Activated effector memory CD4-positive, alpha-beta T cell treated with Interleukin-2 at 50 U/mL for 16 hours (primary cell): ENCODE results near the gene ASIC1.
A peak's percentile ranks its signal among the peaks of the same experiment; 100 is the strongest.
"Not testable (repeated sequence)": the region's sequence is repeated elsewhere in the genome, so short reads cannot be mapped to it uniquely, and the experiment has no call there.

Experiments
- DNase-seq: peaks from one replicate; pipeline ENCODE4 v3.0.0-alpha.2; 2020

The ASIC1 gene

GRCh38 chr12:50061946-50062686 is 4.7 kb downstream of the ASIC1 start:
- no peak for DNase-seq

- no peak for DNase-seq
Observed at GRCh38 chr12:50062728-50063460, 5.5 kb downstream of the ASIC1 start.

- DNase-seq: no peak
Observed at GRCh38 chr12:50065726-50066310, 8.4 kb downstream of the ASIC1 start.

- no peak for DNase-seq
Observed at GRCh38 chr12:50066402-50066801, 9.0 kb downstream of the ASIC1 start.

GRCh38 chr12:50069069-50069468 is 11.7 kb downstream of the ASIC1 start:
- no peak for DNase-seq

- DNase-seq: no peak
Observed at GRCh38 chr12:50069539-50069938, 12.1 kb downstream of the ASIC1 start.

GRCh38 chr12:50070314-50071060 is 13.1 kb downstream of the ASIC1 start:
- DNase-seq: peak; percentile 35

GRCh38 chr12:50072198-50072907 is 15.0 kb downstream of the ASIC1 start:
- DNase-seq: no peak

GRCh38 chr12:50073206-50073605 is 15.8 kb downstream of the ASIC1 start:
- no peak for DNase-seq

GRCh38 chr12:50073712-50074111 is 16.3 kb downstream of the ASIC1 start:
- no peak for DNase-seq

GRCh38 chr12:50074936-50075807 is 17.8 kb downstream of the ASIC1 start:
- DNase-seq: peak; percentile 72

GRCh38 chr12:50075808-50076170 is 18.4 kb downstream of the ASIC1 start:
- no peak for DNase-seq

- DNase-seq: no peak
Observed at GRCh38 chr12:50077099-50077498, 19.7 kb downstream of the ASIC1 start.

- no peak for DNase-seq
Observed at GRCh38 chr12:50078281-50078680, 20.9 kb downstream of the ASIC1 start.

GRCh38 chr12:50079771-50080170 is 22.4 kb downstream of the ASIC1 start:
- DNase-seq: no peak

GRCh38 chr12:50081096-50081808 is 23.9 kb downstream of the ASIC1 start:
- no peak for DNase-seq

GRCh38 chr12:50082644-50083043 is 25.2 kb downstream of the ASIC1 start:
- no peak for DNase-seq

- no peak for DNase-seq
Observed at GRCh38 chr12:50083301-50083700, 25.9 kb downstream of the ASIC1 start.

GRCh38 chr12:50084409-50084774 is 27.0 kb downstream of the ASIC1 start:
- DNase-seq: not testable (repeated sequence)

- peak; percentile 81 for DNase-seq
Observed at GRCh38 chr12:50084775-50085614, 27.6 kb downstream of the ASIC1 start, which contains the start of gene SMARCD1. Gene SMARCD1, plus strand, starts transcription at chr12:50085342. Its CDS starts 28 bp downstream, at chr12:50085370.
